Measurements from ENCODE around the gene TRPT1. TPM values are rescaled to one million over a fixed set of nuclear protein-coding genes. Genes with fewer than 3 reads are reported as not detected.

Gene TRPT1
- total RNA-seq, 1 experiment from 2014 or later: 58.8 TPM

DNA sequence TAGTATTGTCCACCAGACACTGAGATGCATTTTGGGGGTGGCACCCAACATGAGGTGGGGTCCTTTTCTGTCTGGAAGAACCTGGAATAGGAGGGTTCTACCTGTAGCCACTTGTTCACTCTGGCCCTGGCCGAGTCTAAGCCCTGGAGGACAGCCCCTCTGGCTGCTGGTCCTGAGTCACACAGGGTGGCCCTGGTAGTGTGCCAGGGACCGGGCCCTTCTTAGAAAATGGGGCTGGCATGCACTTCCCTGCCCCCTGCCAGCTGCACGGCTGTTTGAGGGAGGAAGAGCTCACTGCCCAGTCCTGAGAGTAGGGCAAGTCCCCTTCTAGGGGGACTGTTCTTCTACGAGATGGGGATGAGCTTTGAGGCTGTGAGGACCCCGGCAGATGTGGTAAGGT is 27.5 kb upstream of the TRPT1 start (continued):
- TF ChIP-seq, protein P1, sequence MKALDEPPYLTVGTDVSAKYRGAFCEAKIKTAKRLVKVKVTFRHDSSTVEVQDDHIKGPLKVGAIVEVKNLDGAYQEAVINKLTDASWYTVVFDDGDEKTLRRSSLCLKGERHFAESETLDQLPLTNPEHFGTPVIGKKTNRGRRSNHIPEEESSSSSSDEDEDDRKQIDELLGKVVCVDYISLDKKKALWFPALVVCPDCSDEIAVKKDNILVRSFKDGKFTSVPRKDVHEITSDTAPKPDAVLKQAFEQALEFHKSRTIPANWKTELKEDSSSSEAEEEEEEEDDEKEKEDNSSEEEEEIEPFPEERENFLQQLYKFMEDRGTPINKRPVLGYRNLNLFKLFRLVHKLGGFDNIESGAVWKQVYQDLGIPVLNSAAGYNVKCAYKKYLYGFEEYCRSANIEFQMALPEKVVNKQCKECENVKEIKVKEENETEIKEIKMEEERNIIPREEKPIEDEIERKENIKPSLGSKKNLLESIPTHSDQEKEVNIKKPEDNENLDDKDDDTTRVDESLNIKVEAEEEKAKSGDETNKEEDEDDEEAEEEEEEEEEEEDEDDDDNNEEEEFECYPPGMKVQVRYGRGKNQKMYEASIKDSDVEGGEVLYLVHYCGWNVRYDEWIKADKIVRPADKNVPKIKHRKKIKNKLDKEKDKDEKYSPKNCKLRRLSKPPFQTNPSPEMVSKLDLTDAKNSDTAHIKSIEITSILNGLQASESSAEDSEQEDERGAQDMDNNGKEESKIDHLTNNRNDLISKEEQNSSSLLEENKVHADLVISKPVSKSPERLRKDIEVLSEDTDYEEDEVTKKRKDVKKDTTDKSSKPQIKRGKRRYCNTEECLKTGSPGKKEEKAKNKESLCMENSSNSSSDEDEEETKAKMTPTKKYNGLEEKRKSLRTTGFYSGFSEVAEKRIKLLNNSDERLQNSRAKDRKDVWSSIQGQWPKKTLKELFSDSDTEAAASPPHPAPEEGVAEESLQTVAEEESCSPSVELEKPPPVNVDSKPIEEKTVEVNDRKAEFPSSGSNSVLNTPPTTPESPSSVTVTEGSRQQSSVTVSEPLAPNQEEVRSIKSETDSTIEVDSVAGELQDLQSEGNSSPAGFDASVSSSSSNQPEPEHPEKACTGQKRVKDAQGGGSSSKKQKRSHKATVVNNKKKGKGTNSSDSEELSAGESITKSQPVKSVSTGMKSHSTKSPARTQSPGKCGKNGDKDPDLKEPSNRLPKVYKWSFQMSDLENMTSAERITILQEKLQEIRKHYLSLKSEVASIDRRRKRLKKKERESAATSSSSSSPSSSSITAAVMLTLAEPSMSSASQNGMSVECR (CRISPR knock-in tag; IDR thresholded peaks at IDR 0.05; ENCODE audit: borderline replicate concordance): no peak
- no peak for TF ChIP-seq ZNF263 (CRISPR knock-in tag; IDR thresholded peaks at IDR 0.05; ENCODE audit: low read depth)
- TF ChIP-seq, protein P2, sequence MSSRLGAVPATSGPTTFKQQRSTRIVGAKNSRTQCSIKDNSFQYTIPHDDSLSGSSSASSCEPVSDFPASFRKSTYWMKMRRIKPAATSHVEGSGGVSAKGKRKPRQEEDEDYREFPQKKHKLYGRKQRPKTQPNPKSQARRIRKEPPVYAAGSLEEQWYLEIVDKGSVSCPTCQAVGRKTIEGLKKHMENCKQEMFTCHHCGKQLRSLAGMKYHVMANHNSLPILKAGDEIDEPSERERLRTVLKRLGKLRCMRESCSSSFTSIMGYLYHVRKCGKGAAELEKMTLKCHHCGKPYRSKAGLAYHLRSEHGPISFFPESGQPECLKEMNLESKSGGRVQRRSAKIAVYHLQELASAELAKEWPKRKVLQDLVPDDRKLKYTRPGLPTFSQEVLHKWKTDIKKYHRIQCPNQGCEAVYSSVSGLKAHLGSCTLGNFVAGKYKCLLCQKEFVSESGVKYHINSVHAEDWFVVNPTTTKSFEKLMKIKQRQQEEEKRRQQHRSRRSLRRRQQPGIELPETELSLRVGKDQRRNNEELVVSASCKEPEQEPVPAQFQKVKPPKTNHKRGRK (CRISPR knock-in tag; IDR thresholded peaks at IDR 0.05; ENCODE audit: borderline replicate concordance): no peak
- TF ChIP-seq, protein P3, sequence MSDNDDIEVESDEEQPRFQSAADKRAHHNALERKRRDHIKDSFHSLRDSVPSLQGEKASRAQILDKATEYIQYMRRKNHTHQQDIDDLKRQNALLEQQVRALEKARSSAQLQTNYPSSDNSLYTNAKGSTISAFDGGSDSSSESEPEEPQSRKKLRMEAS (CRISPR knock-in tag; IDR thresholded peaks at IDR 0.05): no peak

DNA sequence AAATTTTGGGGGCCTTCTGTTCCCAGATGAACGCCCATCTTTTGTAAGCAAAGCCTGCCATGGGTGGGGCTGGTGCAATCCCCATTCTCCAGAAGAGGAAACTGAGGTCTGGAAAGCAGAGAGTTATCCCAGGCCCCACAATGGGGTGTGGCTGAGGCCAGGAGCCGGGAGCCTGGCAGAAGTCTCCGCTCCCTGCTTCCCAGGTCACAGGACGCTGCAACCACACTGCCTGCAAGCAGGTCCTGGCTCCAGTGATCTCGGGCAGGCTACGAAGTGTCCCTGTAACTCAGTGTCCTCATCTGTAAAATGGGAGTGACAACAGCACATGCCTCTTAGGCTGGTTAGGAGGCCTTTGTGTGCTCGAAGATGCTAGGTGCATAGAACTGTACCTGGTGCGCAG is 27.1 kb upstream of the TRPT1 start:
- Mint-ChIP-seq H3K36me3 (peaks cover 8% of the 10 kb centered on the region), H3K27me3 (ENCODE audit: low read depth) (no peaks in the 10 kb centered on the region), H3K4me3 (peak overlapping the region; percentile 47), H3K9me3 (no peaks in the 10 kb centered on the region), H3K4me1 (peaks cover 38% of the 10 kb centered on the region), H3K27ac (peak overlapping the region; percentile 76)
- POLR2A ChIA-PET: no interaction called here
- DNase-seq (ENCODE audit: low spot score): no peak
- CTCF ChIA-PET: interaction anchor here (1.9 to 5.3 kb wide), 4 partner anchors 11 to 253 kb away, joined by 4 to 65 read pairs (median 46); partner anchors contain the start of genes ESRRA, FERMT3 and FKBP2
- ATAC-seq: no peak
- TF ChIP-seq, protein P4, sequence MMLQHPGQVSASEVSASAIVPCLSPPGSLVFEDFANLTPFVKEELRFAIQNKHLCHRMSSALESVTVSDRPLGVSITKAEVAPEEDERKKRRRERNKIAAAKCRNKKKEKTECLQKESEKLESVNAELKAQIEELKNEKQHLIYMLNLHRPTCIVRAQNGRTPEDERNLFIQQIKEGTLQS (CRISPR knock-in tag; conservative IDR thresholded peaks at IDR 0.05): no peak
- TF ChIP-seq, protein P1 (CRISPR knock-in tag; IDR thresholded peaks at IDR 0.05; ENCODE audit: borderline replicate concordance): no peak
- TF ChIP-seq GABPB1 (CRISPR knock-in tag; IDR thresholded peaks at IDR 0.05) (no peak), OVOL2 (CRISPR knock-in tag; IDR thresholded peaks at IDR 0.05; ENCODE audit: borderline replicate concordance) (no peak), TCF7 (CRISPR knock-in tag; IDR thresholded peaks at IDR 0.05; ENCODE audit: low read depth) (no peak), ESRRA (CRISPR knock-in tag; IDR thresholded peaks at IDR 0.05; ENCODE audit: borderline replicate concordance) (no peak)
- TF ChIP-seq, protein P5, sequence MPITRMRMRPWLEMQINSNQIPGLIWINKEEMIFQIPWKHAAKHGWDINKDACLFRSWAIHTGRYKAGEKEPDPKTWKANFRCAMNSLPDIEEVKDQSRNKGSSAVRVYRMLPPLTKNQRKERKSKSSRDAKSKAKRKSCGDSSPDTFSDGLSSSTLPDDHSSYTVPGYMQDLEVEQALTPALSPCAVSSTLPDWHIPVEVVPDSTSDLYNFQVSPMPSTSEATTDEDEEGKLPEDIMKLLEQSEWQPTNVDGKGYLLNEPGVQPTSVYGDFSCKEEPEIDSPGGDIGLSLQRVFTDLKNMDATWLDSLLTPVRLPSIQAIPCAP (CRISPR knock-in tag; IDR thresholded peaks at IDR 0.05): no peak
- TF ChIP-seq, protein P6, sequence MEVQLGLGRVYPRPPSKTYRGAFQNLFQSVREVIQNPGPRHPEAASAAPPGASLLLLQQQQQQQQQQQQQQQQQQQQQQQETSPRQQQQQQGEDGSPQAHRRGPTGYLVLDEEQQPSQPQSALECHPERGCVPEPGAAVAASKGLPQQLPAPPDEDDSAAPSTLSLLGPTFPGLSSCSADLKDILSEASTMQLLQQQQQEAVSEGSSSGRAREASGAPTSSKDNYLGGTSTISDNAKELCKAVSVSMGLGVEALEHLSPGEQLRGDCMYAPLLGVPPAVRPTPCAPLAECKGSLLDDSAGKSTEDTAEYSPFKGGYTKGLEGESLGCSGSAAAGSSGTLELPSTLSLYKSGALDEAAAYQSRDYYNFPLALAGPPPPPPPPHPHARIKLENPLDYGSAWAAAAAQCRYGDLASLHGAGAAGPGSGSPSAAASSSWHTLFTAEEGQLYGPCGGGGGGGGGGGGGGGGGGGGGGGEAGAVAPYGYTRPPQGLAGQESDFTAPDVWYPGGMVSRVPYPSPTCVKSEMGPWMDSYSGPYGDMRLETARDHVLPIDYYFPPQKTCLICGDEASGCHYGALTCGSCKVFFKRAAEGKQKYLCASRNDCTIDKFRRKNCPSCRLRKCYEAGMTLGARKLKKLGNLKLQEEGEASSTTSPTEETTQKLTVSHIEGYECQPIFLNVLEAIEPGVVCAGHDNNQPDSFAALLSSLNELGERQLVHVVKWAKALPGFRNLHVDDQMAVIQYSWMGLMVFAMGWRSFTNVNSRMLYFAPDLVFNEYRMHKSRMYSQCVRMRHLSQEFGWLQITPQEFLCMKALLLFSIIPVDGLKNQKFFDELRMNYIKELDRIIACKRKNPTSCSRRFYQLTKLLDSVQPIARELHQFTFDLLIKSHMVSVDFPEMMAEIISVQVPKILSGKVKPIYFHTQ (CRISPR knock-in tag; IDR thresholded peaks at IDR 0.05): no peak
- TF ChIP-seq, protein P7, sequence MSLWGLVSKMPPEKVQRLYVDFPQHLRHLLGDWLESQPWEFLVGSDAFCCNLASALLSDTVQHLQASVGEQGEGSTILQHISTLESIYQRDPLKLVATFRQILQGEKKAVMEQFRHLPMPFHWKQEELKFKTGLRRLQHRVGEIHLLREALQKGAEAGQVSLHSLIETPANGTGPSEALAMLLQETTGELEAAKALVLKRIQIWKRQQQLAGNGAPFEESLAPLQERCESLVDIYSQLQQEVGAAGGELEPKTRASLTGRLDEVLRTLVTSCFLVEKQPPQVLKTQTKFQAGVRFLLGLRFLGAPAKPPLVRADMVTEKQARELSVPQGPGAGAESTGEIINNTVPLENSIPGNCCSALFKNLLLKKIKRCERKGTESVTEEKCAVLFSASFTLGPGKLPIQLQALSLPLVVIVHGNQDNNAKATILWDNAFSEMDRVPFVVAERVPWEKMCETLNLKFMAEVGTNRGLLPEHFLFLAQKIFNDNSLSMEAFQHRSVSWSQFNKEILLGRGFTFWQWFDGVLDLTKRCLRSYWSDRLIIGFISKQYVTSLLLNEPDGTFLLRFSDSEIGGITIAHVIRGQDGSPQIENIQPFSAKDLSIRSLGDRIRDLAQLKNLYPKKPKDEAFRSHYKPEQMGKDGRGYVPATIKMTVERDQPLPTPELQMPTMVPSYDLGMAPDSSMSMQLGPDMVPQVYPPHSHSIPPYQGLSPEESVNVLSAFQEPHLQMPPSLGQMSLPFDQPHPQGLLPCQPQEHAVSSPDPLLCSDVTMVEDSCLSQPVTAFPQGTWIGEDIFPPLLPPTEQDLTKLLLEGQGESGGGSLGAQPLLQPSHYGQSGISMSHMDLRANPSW (CRISPR knock-in tag; conservative IDR thresholded peaks at IDR 0.05; ENCODE audit: low read depth): no peak
